SH-SY5Y (cell line): Measurements from ENCODE around the gene XAF1.

Experiments used
- GATA2 ChIP-seq: IDR thresholded peaks from 2 replicates; pipeline ENCODE4 v1.6.1; 2011; ENCODE audit warnings: mild to moderate bottlenecking, low read depth, low read length
- GATA3 ChIP-seq: IDR thresholded peaks from 2 replicates; pipeline ENCODE4 v1.6.1; 2011; ENCODE audit warnings: low read depth, mild to moderate bottlenecking, low read length, moderate library complexity

- TF ChIP-seq GATA2 (no peak), GATA3 (no peak)
Measured at GRCh38 chr17:6787081-6787693, 31.3 kb downstream of the XAF1 start.
